Measurements from ENCODE around the gene LIME1. TPM values are rescaled to one million over a fixed set of nuclear protein-coding genes. Genes with fewer than 3 reads are reported as not detected.

LIME1 gene
- total and polyA plus RNA-seq, 2 of the 8 experiments (the other 6 are each of a cell fraction or from before 2014, with no cell fraction given): 4.5 to 5.9 TPM

- no peak for TF ChIP-seq PHF8 (conservative IDR thresholded peaks at IDR 0.05; ENCODE audit: low read depth, low read length)
- no peak for TF ChIP-seq SUZ12 (IDR thresholded peaks at IDR 0.05; ENCODE audit: low read length)
These were observed 49.2 kb downstream of the LIME1 start (continued) for GRCh38 chr20:63785691-63786131.
